Activated CD8-positive, alpha-beta memory T cell treated with anti-CD3 and anti-CD28 coated beads, Interleukin-2, amount 10 ng/mL, durations not matched to agents 7 days and 5 days (primary cell): ENCODE data around the gene MVB12B. TPM values are rescaled to one million over a fixed set of nuclear protein-coding genes. Genes with fewer than 3 reads are reported as not detected.
A peak's percentile ranks its signal among the peaks of the same experiment; 100 is the strongest.

ENCODE experiments used
- ATAC-seq: fragments of 150-1000 bp; cut with Tn5 transposase; one replicate; pipeline ENCODE4 v1.10.0; 2021; ENCODE audit warnings: moderate library complexity
- CTCF ChIA-PET: fragments of 350-600 bp; sonication (Branson Sonifier 250); formaldehyde crosslinking; loops from one replicate; lab custom pipeline; 2021; ENCODE audit warnings: antibody characterized with exemption; lab: Charles Lee
- DNase-seq: peaks from one replicate; pipeline ENCODE4 v3.0.0-alpha.2; 2020
- H3K27ac Mint-ChIP-seq: one replicate; pipeline ENCODE4 v1.8.0; 2021; ENCODE audit warnings: mild to moderate bottlenecking, mixed read lengths
- H3K27me3 Mint-ChIP-seq: one replicate; pipeline ENCODE4 v1.8.0; 2021; ENCODE audit warnings: mixed read lengths
- H3K36me3 Mint-ChIP-seq: one replicate; pipeline ENCODE4 v1.8.0; 2021; ENCODE audit warnings: mild to moderate bottlenecking, mixed read lengths
- H3K4me1 Mint-ChIP-seq: one replicate; pipeline ENCODE4 v1.8.0; 2021; ENCODE audit warnings: mixed read lengths
- H3K4me3 Mint-ChIP-seq: one replicate; pipeline ENCODE4 v1.8.0; 2021; ENCODE audit warnings: mild to moderate bottlenecking, moderate library complexity, mixed read lengths
- H3K9me3 Mint-ChIP-seq: one replicate; pipeline ENCODE4 v1.8.0; 2022; ENCODE audit warnings: low read depth, mixed read lengths
- total RNA-seq, 2 experiments: library from RNA; stranded (reverse); gene quantifications; one replicate each; pipeline ENCODE4 v1.2.3, GENCODE V29; 2021

MVB12B gene
- total RNA-seq, 2 experiments from 2014 or later: 39.2 to 57.0 TPM

GRCh38 chr9:126500600-126501382, 174.2 kb downstream of the MVB12B start:
- no peaks in the 10 kb centered on the region for H3K9me3 Mint-ChIP-seq
- H3K4me3 Mint-ChIP-seq: no peak overlapping the region
- H3K4me1 Mint-ChIP-seq: peaks cover 9% of the 10 kb centered on the region
- H3K27ac Mint-ChIP-seq: no peak overlapping the region
- H3K36me3 Mint-ChIP-seq: peaks cover 2% of the 10 kb centered on the region
- ATAC-seq: peak; percentile 55
- CTCF ChIA-PET: interaction anchor here (0.8 to 7.1 kb wide), 20 partner anchors 9 to 1093 kb away, joined by 3 to 146 read pairs (median 4); no protein-coding TSS in a partner anchor
- peaks cover 3% of the 10 kb centered on the region for H3K27me3 Mint-ChIP-seq
- DNase-seq: peak; percentile 69

- H3K4me1 Mint-ChIP-seq: peaks cover 9% of the 10 kb centered on the region
- no peak for ATAC-seq
These were observed 175.0 kb downstream of the MVB12B start for GRCh38 chr9:126501383-126502331.

GRCh38 chr9:126502417-126503332, 176.0 kb downstream of the MVB12B start:
- Mint-ChIP-seq H3K4me1 (peaks cover 9% of the 10 kb centered on the region), H3K27me3 (peaks cover 3% of the 10 kb centered on the region), H3K9me3 (no peaks in the 10 kb centered on the region), H3K36me3 (peaks cover 2% of the 10 kb centered on the region), H3K27ac (no peak overlapping the region), H3K4me3 (no peak overlapping the region)
- DNase-seq (no peak), ATAC-seq (no peak)
- CTCF ChIA-PET: interaction anchor here (0.7 to 7.1 kb wide), 7 partner anchors 7 to 117 kb away, joined by 3 to 146 read pairs (median 13); no protein-coding TSS in a partner anchor

More at GRCh38 chr9:126501383-126502331, 175.0 kb downstream of the MVB12B start:
- Mint-ChIP-seq H3K27me3 (peaks cover 3% of the 10 kb centered on the region), H3K9me3 (no peaks in the 10 kb centered on the region), H3K36me3 (peaks cover 2% of the 10 kb centered on the region), H3K27ac (no peak overlapping the region), H3K4me3 (no peak overlapping the region)
- DNase-seq: no peak
- CTCF ChIA-PET: interaction anchor here (1.0 to 7.1 kb wide), 12 partner anchors 8 to 1094 kb away, joined by 3 to 146 read pairs (median 8); no protein-coding TSS in a partner anchor

- Mint-ChIP-seq H3K9me3 (no peaks in the 10 kb centered on the region), H3K27ac (no peak overlapping the region), H3K27me3 (peaks cover 3% of the 10 kb centered on the region), H3K4me3 (no peak overlapping the region), H3K4me1 (peaks cover 6% of the 10 kb centered on the region), H3K36me3 (peaks cover 2% of the 10 kb centered on the region)
- ATAC-seq (no peak), DNase-seq (no peak)
- CTCF ChIA-PET: interaction anchor here (0.7 kb wide), 1 partner anchor 8 kb away, joined by 3 read pairs; no protein-coding TSS in a partner anchor
These were observed 176.9 kb downstream of the MVB12B start for GRCh38 chr9:126503333-126504085.

- ATAC-seq: no peak
- CTCF ChIA-PET: interaction anchor here (1.5 kb wide), 1 partner anchor 54 kb away, joined by 3 read pairs; no protein-coding TSS in a partner anchor
- Mint-ChIP-seq H3K9me3 (no peaks in the 10 kb centered on the region), H3K36me3 (peaks cover 2% of the 10 kb centered on the region), H3K27ac (no peak overlapping the region), H3K4me1 (no peaks in the 10 kb centered on the region), H3K4me3 (no peak overlapping the region), H3K27me3 (peaks cover 3% of the 10 kb centered on the region)
- DNase-seq: no peak
These were observed 177.7 kb downstream of the MVB12B start for GRCh38 chr9:126504086-126504976.

GRCh38 chr9:126504977-126505455, 178.4 kb downstream of the MVB12B start:
- H3K27ac Mint-ChIP-seq: no peak overlapping the region
- peaks cover 2% of the 10 kb centered on the region for H3K36me3 Mint-ChIP-seq
- no peaks in the 10 kb centered on the region for H3K9me3 Mint-ChIP-seq
- ATAC-seq (no peak), DNase-seq (no peak)
- no peak overlapping the region for H3K4me3 Mint-ChIP-seq
- CTCF ChIA-PET: interaction anchor here (1.5 kb wide), 1 partner anchor 53 kb away, joined by 3 read pairs; no protein-coding TSS in a partner anchor
- peaks cover 3% of the 10 kb centered on the region for H3K27me3 Mint-ChIP-seq
- no peaks in the 10 kb centered on the region for H3K4me1 Mint-ChIP-seq

GRCh38 chr9:126505697-126506346, 179.2 kb downstream of the MVB12B start:
- CTCF ChIA-PET: interaction anchor here (1.0 to 1.5 kb wide), 2 partner anchors 52 kb away, joined by 3 to 5 read pairs; no protein-coding TSS in a partner anchor
- H3K9me3 Mint-ChIP-seq: no peaks in the 10 kb centered on the region
- H3K27ac Mint-ChIP-seq: peak overlapping the region; percentile 15
- H3K36me3 Mint-ChIP-seq: peaks cover under 1% of the 10 kb centered on the region
- ATAC-seq (no peak), DNase-seq (no peak)
- H3K4me3 Mint-ChIP-seq: no peak overlapping the region
- peaks cover 3% of the 10 kb centered on the region for H3K27me3 Mint-ChIP-seq
- H3K4me1 Mint-ChIP-seq: no peaks in the 10 kb centered on the region

GRCh38 chr9:126506361-126507317, 180.0 kb downstream of the MVB12B start:
- no peaks in the 10 kb centered on the region for H3K4me1 Mint-ChIP-seq

GRCh38 chr9:126507318-126508109, 180.9 kb downstream of the MVB12B start:
- no peaks in the 10 kb centered on the region for H3K4me1 Mint-ChIP-seq
- ATAC-seq: no peak
- peaks cover 14% of the 10 kb centered on the region for H3K27me3 Mint-ChIP-seq
- no peak for DNase-seq
- CTCF ChIA-PET: interaction anchor here (0.6 to 6.1 kb wide), 5 partner anchors 8 to 50 kb away, joined by 3 to 44 read pairs (median 5); no protein-coding TSS in a partner anchor
- H3K9me3 Mint-ChIP-seq: no peaks in the 10 kb centered on the region
- H3K27ac Mint-ChIP-seq: no peak overlapping the region
- no peaks in the 10 kb centered on the region for H3K36me3 Mint-ChIP-seq
- H3K4me3 Mint-ChIP-seq: no peak overlapping the region

More at GRCh38 chr9:126506361-126507317, 180.0 kb downstream of the MVB12B start:
- DNase-seq (no peak), ATAC-seq (no peak)
- Mint-ChIP-seq H3K4me3 (no peak overlapping the region), H3K36me3 (no peaks in the 10 kb centered on the region), H3K27ac (no peak overlapping the region), H3K27me3 (peaks cover 7% of the 10 kb centered on the region), H3K9me3 (no peaks in the 10 kb centered on the region)
- CTCF ChIA-PET: interaction anchor here (1.0 to 6.1 kb wide), 2 partner anchors 7 to 51 kb away, joined by 5 to 44 read pairs; no protein-coding TSS in a partner anchor
